NCI-H2227 (cell line): Measurements from ENCODE around the gene MYOM1.
A peak's percentile ranks its signal among the peaks of the same experiment; 100 is the strongest.
"Not testable (repeated sequence)": the region's sequence is repeated elsewhere in the genome, so short reads cannot be mapped to it uniquely, and the experiment has no call there.

Source experiments
- DNase-seq: peaks from one replicate; lab custom pipeline; 2025; ENCODE audit not compliant: unreplicated experiment; lab: John Stamatoyannopoulos, UW

Gene MYOM1

DNA sequence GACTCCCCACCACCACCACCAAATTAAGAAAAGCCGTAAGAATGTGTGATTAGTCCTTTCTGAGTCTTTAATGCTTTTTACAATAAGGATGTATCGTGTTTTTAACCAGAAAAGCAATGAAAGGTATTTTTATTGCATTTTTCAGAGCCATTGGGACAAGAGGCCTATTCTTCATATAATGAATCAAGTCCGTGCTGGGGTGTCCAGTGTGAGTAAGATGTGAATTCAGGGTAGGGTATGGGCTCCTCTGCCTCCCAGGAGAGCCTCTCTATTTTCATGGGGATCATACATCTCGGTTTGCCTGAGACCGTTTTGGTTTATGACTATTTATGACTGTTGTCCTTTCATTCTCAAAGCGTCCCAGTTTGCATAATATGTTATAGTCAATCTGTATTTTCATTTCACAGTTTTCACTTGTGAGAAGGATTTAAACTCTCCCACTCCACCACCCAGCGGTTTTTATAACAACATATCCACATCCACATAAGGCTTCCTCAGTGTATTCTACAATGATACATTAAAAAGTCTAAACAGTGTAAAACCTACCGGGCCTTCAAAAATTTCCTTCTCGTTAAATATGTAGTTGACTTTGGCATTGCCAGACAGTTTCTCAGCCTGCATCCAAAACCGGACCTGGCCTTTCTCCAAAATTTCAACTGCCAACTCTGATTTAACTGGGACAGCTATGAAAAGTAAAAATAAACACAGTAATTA, 126.0 kb downstream of the MYOM1 start:
- no peak for DNase-seq

DNA sequence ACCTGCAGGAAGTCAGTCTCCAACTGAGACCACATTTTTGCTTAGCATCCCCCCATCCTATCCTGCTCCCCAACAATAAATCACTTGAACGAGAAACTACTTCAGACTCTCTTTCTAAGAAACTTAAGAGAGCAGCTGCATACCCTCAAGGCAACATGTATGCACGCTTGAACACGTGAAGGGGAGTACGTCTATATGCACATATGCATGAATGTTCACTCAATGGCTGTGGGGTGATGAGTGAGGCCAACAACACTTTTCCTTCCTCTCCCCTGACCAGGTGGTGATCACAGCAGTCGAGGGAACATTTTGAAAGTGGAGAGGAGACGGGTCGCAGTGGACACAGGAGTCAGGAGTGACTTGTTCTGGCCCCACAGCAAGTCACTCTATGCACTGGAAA, 127.0 kb downstream of the MYOM1 start:
- DNase-seq = no peak

DNA sequence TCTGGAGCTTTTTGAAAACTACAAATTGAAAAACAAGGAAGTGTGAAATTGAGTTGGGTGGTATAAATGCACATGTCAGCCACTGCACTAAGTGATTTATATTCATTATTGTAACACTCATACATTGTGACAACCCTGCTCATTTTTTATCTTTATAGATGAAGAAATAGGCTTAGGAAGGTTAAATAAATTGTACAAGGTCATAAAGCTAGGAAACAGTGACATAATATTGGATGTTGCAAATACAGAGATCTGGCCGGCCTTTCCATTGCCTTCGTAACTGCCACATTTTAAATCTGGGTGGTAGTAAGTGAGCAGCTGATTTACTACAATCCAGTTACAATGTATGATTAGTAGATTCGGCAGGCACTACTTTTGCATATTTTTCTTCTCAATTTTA, 130.2 kb downstream of the MYOM1 start:
- DNase-seq = no peak

DNA sequence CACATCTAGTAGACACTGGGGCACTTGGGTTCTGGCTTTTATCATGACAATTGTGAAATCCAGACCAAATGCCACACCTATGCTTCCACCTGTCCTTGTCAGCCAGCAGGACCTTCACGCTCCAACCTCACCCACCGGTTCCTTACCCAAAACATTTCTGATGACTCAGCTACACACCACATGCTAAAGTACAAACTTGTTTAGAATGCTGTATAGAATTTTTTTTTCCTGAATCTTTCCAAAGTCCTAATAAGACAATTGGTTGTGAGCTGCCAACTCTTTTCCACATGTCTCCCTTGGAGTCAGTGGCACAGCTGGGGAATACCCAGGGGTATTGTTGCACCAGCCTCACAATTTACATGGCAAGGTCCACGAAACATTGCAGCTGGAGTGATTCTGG, 131.3 kb downstream of the MYOM1 start:
- DNase-seq = no peak

DNA sequence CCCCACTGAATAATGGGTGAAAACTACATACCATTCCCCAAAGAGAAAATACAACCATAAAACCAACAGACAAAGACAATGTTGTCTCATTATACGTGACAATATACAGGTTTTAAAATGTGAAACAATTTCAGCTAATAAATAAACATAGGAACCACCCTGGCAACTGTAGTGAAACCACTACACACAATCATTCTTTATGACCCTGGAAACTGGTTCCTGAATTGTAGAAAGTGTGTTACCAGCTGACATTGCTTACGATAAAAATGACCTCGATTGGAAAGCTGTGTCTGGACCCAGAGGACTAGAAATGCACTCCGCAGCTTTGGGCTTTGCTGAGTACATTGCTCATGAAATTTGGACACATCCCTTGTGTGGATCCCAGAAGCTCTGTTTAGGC, 132.9 kb downstream of the MYOM1 start:
- DNase-seq = no peak

DNA sequence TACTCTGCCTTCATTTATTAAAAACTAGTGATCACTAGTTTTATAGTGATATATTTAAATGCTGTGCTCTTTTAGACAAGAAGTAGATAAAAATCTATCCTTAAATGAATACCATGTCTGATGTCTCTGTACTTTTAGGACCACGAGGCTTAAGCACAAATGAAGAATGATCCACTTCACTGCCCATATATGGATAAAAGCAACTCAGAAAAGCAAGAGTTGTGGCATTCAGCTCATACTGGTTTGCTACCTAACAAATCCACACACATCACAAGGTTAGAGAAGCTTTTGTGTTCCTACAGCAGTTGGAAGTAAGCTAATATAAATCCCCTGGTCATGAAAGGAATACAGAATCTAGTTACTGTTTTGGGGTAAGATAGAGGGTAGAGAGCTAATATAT, 134.2 kb downstream of the MYOM1 start:
- no peak for DNase-seq

DNA sequence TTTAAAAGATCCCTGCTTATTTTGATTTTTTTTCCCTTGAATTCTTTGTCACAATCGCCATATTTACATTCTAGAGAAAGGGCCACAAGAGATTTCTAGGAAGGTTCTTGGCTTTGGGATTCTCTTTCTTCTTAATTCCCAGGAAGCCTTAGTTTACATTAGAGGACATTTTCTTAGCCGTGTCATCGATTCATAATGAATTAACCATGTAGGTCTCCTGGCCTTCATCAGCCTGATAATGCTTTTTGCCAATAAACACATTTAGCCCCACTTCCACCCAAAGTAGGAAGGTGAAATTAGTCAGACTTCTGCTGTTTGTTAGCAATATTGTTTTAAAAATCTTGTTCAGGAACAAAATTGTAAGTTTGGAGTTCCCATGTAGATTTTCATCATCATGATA, 135.6 kb downstream of the MYOM1 start:
- DNase-seq = no peak

DNA sequence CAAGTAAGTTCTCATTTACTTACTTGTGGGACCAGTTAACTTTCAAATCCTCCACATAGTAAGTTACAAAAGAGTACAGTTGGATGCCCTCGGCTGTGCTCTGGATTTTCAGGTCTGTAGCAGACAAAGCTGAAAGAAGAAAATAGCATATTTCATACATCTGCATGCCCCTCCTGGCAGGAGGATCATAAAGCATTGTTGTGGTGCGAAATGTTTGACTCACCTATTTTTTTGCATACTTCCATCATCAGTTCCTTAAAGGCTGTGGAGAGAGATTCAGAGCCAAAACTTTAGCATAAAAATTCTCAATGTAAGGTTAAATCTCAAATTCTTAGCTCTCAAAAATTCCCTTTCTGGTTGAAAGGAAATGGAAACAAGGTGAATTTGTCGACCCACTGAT, 136.0 kb downstream of the MYOM1 start:
- no peak for DNase-seq

DNA sequence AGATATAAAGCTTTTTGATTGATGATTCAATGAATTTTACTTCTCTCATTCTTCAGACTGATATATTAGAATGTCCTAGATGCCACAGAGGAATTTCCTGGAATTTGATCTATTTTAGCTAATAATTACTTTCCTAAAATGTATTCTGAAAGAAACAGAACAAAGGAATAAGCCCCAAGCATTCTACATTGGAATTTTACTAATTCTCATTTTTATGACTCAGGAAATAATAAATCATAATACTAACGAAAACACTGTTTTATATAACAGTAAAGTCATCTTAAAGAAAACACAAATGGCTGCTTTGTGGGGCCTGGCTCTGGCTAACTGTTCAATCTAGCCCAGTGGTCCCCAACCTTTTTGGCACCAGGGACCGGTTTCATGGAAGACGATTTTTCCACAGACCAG, 138.2 kb downstream of the MYOM1 start:
- no peak for DNase-seq

DNA sequence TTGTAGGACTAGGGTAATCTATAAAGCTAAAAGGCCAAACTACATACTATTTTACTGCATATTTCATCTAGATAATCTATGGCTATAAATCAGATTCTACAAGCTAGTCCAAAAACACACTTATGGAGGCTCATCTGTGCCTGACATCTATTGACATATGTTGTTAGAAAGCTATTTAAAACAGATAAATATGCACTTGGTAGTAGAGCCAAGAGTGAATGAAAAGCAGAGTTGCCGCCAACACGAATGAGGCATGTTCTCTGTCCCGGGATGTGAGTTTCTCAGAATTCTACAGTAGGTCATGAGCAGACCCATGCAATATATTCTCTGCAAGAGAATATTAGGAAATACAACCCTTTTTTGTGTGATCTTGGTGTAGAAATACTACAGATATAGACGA, 140.1 kb downstream of the MYOM1 start:
- no peak for DNase-seq

DNA sequence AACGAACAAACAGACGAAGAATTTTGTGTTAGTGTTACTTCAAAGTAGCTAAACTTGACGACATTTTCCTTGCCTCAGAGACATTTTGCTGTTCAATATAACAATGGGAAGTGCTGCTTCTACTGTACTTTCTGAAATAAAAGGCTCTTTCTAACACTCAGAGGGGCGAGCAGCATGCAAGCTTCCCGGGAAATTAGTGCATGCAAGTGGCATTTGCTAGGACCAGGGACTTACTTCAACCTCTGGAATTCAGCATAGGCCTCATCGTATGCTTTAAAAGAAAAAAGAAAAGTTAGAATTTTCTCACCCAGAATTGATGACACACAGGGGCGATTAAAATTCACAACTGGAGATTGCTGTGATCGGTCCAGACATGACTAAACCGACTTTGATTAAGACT, 144.3 kb downstream of the MYOM1 start:
- no peak for DNase-seq

DNA sequence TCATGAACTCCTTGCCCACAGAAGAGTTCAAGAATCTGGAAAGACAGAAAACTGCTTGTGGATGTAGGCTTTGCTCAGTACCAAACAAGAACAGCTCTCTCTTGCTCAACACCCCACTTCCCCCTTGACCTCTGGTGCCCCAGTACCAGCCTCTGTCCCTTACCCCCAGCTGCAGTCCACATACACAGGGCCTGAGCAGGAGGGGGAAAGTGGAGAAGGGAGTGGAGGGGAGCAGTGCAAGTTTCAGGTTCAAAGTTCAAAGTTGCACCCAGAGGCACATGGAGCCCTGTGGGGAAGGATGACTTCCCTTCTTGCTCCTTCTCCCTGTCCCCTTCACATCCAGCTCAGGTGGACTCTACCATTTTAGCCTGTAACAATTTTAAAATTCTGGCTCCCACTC, 145.7 kb downstream of the MYOM1 start:
- no peak for DNase-seq

DNA sequence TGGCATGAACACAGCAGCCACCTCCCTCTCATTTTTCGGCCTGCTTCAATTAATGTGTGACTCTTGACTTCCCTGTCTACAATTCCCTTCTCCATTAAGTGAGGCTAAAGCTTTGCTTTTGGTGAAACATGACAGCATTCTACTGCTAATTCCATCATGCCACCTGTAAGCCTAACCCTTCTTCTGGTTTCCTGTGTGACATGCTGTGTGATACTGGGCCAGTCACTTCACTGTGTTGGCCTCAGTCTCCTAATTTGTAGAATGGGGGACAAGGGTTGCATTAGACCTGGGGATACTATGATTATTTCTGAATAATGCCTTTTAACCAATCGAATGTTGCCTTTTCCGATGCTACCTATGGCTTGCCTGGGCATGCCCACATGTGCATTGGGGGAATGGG, 146.4 kb downstream of the MYOM1 start:
- not testable (repeated sequence) for DNase-seq

DNA sequence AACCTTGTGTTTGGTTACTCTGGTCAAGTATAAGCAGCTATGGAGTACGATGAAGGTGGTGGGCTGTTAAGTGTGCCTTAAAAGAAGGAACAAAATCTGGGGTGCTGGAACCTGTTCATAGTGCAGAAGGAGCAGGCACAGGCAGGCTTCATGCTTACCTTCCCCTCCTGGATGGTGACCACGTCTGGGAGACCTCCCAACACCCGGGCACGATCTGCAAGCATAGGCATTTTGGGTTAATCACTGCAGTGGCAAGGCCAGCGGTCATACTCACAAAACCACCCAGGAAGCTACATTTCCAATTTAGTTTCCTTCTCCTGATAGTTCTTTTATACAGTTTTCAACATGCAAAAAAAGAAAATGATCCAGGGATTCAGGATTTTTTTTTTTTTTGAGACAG, 148.1 kb downstream of the MYOM1 start:
- no peak for DNase-seq

DNA sequence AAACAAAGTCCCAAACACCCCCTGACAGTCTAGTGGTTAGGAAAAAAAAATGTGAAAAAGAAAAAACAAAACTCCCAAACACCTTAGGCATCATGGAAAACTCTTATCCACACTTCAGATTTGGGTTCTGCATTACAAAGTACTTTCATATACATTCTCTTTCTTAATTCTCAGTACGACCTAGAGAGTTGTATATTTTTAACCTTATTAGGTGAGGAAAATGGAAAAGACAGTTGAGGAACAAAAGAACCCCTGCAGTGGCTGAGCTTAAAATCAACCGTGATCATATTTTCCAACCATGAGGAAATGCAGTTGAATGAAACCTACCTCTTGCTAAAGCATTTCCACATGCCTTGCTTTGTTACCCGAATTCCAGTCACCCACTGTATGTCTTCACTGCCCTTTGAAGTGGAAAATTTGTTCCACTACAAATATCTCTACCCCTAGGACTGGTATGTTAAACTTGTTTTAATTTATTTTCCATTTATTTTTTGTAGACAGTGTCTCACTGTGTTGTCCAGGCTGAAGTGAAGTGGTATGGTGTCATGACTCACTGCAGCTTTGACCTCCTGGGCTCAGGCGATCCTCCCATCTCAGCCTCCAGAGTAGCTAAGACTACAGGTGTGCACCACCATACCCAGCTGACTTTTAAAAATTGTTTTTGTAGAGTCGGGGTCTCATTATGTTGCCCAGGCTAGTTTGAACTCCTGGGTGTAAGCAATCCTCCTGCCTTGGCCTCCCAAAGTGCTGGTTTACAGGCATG, 149.9 kb downstream of the MYOM1 start:
- DNase-seq = no peak

DNA sequence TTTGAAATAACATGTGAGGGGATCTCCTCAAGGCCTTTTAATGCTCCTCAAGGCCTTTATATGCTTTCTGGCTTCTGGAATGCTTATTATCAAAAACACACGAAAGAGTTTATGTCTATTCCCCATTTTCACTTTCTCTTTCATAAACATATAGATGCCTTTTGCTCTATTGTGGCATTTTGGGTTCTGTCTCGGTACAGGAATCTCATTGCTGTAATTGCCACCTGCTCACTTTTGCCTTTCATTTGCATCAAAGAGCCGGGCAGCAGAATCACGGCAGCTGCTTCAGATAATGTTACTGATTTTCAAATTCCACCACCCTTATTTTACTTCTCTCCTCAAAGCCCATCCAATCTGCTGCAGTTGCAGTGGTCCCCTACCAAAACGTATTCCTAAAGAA, 152.0 kb downstream of the MYOM1 start:
- no peak for DNase-seq

DNA sequence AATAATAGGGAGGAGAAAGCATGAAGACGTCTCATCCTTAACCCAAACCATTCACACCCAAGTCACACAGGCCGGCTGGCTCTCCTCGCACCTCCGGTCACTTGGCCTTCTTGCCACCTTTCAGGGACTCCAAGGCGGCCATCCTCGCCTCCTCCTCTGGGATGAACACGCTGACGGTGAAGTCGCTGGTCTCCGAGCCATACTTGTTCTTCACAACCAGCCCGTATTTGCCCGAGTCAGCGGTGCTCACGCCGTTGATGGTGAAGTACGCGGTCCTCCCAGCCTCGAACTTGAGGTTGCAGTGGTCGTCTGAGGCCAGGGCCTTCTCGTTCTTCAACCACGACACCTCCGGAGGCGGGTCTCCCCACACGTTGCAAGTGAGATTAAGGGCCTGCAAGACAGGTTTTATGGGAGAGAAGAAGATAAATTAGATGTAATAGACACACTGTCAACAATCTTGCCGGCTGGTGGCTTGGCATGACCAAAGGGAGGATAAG, 152.6 kb downstream of the MYOM1 start:
- no peak for DNase-seq

DNA sequence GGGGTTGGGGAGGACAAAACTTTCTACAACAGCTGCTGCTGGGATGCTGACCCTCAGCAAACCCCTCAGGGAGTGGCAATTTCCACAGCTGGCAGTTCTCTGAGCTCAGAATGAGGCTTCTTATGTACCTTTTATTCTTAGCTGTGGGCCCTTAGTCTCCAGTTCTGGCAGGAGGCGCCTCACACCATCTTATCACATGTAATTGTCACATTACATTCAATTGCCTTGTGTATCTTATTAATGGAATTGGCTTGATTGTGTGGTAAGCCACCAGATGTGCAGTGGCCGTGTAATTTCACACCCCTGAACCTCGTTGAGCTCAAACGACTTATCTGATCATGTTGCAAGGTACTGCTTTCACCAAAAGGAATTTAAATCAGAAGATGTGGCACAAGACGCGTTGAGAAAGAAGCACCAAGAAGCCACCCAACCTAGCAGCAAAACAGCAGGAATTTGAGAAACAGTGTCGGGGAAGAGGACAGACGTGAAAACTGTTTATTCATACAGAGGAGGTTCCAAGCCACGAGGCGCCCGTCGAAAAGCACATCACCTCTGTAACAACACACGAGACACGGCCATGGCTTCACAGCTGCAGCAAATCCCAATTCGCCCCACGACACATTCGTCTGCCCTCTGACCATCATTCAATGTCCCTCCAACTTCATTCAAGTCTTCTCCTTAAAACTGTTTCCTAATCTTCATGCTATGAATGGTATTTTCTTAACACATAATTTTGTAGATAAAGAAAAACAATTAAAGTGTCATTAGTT, 153.2 kb downstream of the MYOM1 start:
- no peak for DNase-seq

DNA sequence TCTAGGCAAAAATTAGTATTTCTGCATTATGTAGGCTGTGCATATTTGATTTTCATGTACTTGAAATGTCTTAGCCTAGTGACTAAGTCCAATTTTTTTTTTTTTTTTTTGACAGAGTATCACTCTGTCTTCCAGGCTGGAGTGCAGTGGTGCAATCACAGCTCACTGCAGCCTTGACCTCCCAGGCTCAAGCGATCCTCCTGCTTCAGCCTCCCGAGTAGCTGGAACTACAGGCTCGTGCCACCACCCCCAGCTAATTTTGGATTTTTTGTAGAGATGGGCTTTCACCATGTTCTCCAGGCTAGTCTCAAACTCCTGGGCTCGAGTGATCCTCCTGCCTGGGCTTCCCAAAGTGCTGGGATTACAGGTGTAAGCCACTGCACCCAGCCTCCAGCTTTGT, 156.0 kb downstream of the MYOM1 start:
- not testable (repeated sequence) for DNase-seq

DNA sequence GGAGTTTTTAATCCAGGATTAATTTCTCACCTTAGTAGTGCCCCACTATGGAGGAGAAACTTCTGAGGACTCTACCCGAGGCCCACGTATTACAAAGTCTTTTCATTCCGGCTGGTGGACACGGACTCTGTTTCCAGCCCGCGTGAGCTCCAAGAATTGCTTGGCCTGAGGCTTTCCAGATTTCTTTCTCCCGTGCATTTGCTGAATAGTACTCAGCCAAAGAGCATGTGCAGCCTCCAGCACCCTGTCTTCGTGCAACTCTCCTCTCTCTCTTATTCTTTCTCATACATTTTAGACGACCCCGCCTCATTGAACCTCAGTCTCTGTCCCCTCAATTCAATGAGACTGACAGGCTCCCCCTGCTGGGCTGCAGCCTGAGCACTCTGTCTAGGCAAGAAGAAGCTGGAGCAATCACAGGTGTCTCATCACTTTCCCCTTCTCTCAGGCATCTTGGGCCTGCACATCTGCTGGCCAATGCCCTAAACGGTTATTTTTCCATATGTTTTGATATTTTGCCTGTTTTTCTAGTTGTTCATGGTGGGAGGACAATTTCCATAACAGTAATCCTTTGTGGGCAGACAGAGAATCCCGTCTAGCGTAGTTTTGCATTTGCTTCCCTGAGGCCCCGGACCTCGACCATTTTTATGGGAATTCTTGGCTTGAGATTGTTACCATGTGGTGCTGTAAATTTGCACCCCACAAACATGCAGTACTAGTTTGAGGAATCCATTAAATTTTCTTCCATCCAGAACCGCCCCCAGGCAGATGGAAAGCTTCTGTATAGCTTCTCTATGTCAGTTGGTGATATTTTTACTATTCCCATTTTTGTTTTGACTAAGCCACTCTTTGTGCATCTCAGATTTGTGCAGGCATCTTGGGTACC, 156.7 kb downstream of the MYOM1 start:
- peak; percentile 71 for DNase-seq
